CD4-positive, alpha-beta T cell treated with Interleukin-6 for 4 hours (primary cell): Measurements from ENCODE around the gene CAMSAP3.

ENCODE experiments used
- DNase-seq: peaks from one replicate; pipeline ENCODE4 v3.0.0-alpha.2; 2020; ENCODE audit warnings: mixed read lengths

Gene CAMSAP3

GRCh38 chr19:7657131-7657751 lies 61.6 kb downstream of the CAMSAP3 start:
- peak; percentile 29 for DNase-seq

DNA sequence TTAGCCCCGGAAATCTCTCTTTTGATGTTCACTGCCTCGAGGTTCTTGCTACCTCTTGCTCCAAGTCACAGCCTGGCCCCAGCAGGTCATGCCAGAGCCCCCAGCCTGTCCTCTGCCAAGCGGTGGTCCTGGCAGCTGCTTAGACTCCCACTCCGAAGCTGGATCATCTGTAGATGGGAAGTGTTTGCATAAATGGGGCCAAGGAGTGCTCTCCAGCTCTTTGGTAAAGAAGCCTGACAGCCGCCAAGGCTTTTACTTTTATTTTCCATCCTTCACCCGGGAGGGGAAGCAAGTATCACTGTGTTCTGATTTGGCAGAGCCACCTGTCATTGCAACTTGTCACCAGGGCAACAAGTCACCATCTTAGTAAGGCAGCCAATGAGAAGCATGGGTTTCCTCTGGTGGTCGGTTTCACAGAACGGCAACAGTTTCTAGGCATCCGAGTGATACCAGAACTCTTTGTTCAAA lies 62.6 kb downstream of the CAMSAP3 start:
- peak; percentile 57 for DNase-seq

GRCh38 chr19:7661744-7662538 lies 66.3 kb downstream of the CAMSAP3 start:
- no peak for DNase-seq

- no peak for DNase-seq
Observed at GRCh38 chr19:7662657-7663056, 67.0 kb downstream of the CAMSAP3 start.

DNA sequence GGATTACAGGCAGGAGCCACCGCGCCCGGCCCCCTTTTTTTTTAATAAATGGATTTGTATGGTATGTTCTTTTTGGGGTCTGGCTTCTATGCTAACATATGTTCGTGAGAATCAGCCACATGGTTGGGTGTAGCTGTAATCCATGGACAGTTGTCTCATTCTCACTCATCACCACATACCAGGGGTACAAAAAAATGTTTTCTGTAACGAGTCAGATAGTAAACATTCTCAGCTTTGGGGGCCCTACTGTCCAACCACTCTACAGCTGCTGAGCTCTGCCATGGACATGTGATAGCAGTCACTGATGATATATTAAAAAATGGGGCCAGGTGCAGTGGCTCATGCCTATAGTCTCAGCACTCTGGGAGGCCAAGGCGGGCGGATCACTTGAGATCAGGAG lies 68.0 kb downstream of the CAMSAP3 start:
- no peak for DNase-seq

DNA sequence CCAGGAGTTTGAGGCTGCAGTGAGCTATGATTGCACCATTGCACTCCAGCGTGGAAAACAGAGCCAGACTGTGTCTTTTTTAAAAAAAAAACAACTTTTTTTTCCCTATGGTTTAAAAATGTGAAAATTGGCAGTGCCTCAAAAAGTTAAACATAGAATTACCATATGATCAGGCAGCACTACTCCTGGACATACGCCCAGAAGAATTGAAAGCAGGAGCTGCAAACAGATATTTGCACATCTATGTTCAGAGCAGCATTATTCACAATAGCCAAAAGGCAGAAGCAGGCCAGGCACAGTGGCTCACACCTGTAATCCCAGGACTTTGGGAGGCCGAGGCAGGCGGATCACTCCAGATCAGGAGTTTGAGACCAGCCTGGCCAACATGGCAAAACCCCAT lies 69.4 kb downstream of the CAMSAP3 start:
- DNase-seq: no peak
